Spleen (tissue), 7 donors: ENCODE results near the gene NOTUM.

ENCODE experiments used
- POLR2A ChIP-seq, 3 donors: fragments of 450-650 bp; IDR thresholded peaks; one replicate each; pipeline ENCODE4 v1.5.1; 2017; ENCODE audit warnings: antibody characterized with exemption in 3 of 3, mild to moderate bottlenecking in 1 of 3
- POLR2AphosphoS5 ChIP-seq, 3 donors: sonication (generic); formaldehyde crosslinking; IDR thresholded peaks; one replicate each; pipeline ENCODE4 v1.5.1; 2017; ENCODE audit warnings: antibody characterized with exemption in 3 of 3
- TF ChIP-seq, protein P1 (sequence below), 11 experiments: fragments of 200-600 bp in 7 of 11; fragments of 450-650 bp in 4 of 11; sonication (generic) in 4 of 11; IDR thresholded peaks in 8 of 11; conservative IDR thresholded peaks in 3 of 11; 1 replicate in 7 of 11; 2 replicates in 4 of 11; pipeline versions ENCODE4 v1.4.0 to v1.8.0; 2016 to 2021; ENCODE audit warnings: antibody characterized with exemption in 11 of 11, inconsistent platforms in 4 of 11, mild to moderate bottlenecking in 1 of 11
- donor health status: DM: no; HTN: no; CAD: no; lungs with moderate emphysema.
- donor health status: DM: no; HTN: no; CAD: no.
- donor health status: DM: no; HTN: no; CAD: no.

DNA sequence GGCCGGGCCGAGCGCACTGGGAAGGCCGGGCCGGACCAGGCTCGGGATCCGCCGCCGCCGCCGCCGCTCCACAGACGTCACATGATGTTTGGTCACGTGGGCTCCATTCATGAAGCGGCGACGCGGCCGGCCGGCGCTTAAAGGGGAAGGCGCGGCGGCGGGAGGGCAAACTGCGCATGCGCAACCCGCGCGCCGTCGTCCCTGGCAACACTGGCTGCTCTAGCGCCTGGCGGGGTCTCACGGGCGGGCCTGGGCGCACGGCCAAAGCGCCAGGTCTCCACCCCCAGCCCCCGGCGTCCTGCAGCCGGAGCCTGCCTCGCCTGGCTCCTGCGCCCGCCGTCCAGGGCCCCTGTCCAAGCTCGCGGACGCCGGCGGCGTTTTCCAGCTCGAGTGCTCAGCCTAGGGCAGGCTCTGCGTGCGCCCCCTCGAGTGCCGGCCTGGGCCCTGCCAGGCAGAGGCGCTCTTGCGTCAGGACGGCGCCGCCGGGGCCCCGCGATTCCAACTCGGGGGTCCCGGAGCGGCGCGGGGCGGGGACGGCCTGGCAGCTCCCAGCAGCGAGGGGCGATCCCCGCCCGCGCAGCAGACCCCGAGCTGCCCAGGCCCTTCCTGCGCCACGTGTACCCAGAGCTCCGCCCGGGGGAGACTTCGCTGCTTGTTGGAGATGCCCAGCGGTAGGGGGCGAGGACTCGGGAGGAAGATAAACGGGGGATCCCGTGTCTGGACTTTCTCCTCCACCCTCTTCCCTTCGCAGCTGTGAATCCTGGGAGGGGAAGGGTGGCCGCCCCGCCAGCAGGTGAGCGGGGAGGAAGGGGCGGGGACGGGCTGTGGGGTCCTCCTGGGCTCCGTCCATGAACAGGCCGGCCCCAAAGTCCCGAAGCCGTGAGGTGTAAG is 33.1 kb downstream of the NOTUM start, which contains the start of gene MAFG:
- TF ChIP-seq, protein P1, sequence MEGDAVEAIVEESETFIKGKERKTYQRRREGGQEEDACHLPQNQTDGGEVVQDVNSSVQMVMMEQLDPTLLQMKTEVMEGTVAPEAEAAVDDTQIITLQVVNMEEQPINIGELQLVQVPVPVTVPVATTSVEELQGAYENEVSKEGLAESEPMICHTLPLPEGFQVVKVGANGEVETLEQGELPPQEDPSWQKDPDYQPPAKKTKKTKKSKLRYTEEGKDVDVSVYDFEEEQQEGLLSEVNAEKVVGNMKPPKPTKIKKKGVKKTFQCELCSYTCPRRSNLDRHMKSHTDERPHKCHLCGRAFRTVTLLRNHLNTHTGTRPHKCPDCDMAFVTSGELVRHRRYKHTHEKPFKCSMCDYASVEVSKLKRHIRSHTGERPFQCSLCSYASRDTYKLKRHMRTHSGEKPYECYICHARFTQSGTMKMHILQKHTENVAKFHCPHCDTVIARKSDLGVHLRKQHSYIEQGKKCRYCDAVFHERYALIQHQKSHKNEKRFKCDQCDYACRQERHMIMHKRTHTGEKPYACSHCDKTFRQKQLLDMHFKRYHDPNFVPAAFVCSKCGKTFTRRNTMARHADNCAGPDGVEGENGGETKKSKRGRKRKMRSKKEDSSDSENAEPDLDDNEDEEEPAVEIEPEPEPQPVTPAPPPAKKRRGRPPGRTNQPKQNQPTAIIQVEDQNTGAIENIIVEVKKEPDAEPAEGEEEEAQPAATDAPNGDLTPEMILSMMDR (IDR thresholded peaks at IDR 0.05 in 8 of 11, conservative IDR thresholded peaks at IDR 0.05 in 3 of 11) = peak in 7 of 11 experiments; percentile 22 to 53 (median 37)
- TF ChIP-seq POLR2A (IDR thresholded peaks at IDR 0.05) = peak in 1 of 3 donors; percentile 27
- peak; percentile 74 to 88 (median 86) for TF ChIP-seq POLR2AphosphoS5 (IDR thresholded peaks at IDR 0.05)
